HG03060 (cell line): ENCODE measurements around the gene AMBRA1.
A peak's percentile ranks its signal among the peaks of the same experiment; 100 is the strongest.

Source experiments
- ATAC-seq: cut with Tn5 transposase; IDR thresholded peaks from one replicate; pipeline ENCODE4 v1.9.1; 2021; ENCODE audit warnings: low read depth, moderate number of reproducible peaks; ENCODE audit not compliant: unreplicated experiment

Gene AMBRA1

GRCh38 chr11:46617134-46617971 is 23.5 kb upstream of the AMBRA1 start, which contains the start of the genes ATG13 and HARBI1:
Gene ATG13 (plus strand): TSS chr11:46617553. CDS start chr11:46644292, 26,739 bp downstream.
Gene HARBI1 (minus strand): TSS chr11:46617227. CDS start chr11:46616237, 990 bp downstream.
- peak; percentile 77 for ATAC-seq

- ATAC-seq = no peak
These were observed 22.8 kb upstream of the AMBRA1 start for GRCh38 chr11:46616551-46617133.

GRCh38 chr11:46615756-46616155 is 21.9 kb upstream of the AMBRA1 start:
- ATAC-seq = no peak

GRCh38 chr11:46612326-46612725 is 18.5 kb upstream of the AMBRA1 start:
- ATAC-seq = no peak

DNA sequence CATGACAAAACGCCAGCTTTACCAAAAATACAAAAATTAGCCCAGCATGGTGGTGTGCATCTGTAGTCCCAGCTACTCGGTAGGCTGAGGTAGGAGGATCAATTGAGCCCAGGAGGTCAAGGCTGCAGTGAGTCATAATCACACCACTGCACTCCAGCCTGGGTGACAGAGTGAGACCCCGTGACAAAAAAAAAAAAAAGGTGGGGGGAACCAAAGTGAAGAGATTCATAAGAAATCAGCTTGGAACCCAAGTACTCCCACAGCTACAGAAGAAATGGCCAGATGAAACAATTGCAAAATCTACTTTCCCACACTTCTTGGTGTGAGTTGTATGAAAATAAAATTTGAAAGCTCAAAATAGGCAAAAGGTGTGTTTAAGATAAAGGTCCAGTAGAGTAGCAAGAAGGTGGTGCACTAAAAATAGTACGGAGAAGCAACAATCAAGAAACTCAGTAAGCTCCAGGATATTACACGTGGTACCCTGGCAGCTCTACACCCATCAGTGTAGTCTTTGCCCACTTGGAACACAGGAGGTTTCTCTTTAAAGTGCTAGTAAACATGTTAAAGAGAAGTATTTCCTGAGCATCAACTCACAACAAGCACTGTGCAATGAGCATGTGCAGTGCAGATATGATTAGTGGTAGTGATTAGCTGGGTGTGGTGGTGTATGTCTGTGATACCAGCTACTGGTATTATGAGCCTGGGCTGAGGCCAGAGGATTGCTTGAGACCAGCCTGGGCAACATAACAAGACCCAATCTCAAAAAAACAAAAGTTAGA is 17.9 kb upstream of the AMBRA1 start:
- no peak for ATAC-seq

DNA sequence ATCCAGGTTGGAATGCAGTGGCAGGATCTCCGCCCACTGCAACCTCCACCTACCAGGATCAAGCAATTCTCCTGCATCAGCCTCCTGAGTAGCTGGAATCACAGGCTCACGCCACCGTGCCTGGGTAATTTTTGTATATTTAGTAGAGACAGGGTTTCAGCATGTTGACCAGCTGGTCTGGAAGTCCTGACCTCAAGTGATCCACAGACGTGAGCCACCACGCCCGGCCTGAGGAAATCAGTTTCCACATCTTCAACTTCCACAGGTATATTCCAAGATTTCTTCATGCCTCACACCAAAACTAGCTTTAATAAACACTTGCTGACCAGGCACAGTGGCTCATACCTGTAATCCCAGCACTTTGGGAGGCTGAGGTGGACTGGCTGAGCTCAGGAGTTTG is 15.6 kb upstream of the AMBRA1 start:
- ATAC-seq = no peak

DNA sequence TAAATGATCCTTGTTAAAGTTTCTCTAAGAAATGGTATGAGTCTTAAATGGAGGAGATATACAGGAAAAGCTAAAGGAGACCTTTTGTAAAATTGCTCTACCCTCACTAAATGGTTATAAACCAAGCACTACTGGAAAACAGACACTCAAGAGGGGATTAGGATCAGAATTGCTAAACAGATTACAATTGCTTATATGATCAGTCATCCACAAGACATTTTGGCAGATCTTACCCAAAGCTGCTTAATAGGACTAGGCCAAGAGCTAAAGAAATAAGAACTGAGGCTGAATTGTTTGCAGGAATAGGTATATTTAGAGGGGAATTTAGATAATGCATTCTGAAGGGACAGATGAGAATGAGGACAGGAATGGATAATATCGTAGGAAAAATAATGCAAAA is 13.7 kb upstream of the AMBRA1 start:
- ATAC-seq = no peak

DNA sequence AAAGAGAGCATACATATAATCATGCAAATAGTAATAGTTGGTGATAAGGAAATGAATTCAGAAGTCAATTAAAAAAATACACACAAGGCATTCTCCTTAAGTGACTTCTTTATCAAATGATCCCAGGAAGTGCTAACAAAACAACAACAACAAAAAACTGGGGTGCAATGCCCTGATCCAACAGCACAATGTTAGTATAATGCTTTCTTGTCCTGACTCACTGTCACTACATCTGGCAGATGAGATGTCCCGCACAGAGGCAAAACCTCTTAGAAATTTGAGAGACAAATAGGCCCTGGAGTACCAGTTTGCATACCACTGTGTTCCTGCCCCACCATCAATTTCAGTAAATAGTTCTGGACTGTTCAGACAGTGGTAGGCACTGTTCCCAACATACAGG is 11.0 kb upstream of the AMBRA1 start:
- ATAC-seq = no peak

DNA sequence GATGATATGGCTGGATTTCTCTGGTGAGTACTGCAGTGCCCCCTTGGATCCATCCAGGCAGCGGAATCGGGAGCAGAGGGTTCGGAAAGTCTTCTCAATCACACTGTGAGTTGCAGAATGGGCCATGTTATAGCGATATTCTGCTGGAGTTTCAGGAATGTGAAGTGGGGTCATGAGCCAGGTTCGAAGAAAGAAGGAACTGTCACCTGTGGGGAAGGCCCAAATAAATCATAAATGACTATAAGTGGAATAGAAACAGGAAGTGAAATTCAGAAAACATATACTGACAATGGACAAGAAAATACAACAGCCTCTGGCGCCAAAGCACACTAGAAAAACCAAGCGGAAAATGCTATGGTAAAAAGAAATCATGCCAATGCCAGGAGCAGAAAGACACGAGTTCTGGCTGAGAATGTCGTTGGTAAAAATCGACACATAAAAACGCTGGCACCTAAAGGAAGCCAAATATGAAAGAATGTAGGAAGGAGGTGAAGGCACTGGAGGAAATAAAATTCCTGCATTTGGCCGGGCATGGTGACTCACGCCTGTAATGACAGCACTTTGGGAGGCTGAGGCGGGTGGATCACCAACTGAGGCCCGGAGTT is 10.0 kb upstream of the AMBRA1 start:
- ATAC-seq = no peak

- ATAC-seq = no peak
These were observed 7.3 kb upstream of the AMBRA1 start for GRCh38 chr11:46601129-46601528.

GRCh38 chr11:46600194-46600960 is 6.6 kb upstream of the AMBRA1 start:
- no peak for ATAC-seq

DNA sequence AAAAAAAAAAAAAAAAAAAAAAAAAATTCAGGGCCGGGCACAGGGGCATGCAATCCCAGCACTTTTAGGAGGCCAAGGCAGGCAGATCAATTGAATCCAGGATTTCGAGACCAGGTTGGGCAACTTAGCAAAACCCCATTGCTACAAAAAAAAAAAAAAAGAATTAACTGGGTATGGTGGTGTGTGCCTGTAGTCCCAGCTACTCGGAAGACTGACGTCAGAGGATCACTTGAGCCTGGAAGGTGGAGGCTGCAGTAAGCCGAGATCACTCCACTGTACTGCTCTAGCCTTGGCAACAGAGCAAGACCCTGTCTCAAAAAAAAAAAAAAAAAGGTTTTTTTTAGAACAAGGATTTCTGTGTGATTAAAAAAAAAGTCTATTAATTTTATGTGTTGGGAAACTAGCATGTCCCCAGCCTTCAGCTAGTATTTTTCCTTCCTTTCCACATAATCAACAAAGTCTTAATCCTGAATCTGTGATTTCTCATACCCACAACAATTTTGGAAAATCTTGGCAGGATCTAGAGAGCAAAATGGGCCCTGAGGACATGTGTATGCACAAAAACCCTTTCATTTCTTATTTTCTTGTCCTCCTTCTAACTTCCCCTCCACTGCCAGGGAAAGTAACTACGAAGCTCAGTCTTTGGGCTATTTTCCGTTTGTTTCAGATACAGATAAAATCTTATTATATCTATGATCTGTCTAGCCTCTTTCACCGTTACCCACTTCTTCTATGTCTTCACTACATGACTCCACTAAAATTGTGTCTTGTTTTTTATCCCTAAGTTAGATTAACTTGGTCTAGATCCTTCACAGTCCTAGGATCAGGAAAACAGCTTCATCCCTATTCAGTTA is 5.7 kb upstream of the AMBRA1 start:
- ATAC-seq = no peak

- ATAC-seq = no peak
These were observed 3.9 kb upstream of the AMBRA1 start for GRCh38 chr11:46597609-46598219.

DNA sequence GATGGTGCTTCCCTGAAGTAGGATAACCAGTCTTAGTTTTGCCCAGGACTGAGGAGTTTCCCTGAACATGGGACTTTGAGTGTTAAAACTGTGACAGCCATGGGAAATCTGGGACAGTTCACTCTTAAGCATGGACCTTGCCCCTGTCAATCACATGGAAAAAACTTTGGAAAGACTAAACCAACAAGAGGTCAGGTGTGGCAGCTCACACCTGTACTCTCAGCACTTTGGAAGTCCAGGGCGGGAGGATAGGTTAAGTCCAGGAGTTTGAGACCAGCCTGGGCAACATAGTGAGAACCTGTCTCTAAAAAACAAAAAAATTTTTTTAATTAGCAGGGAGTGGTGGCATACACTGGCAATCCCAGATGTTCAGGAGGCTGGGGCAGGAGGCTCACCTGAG is 3.3 kb upstream of the AMBRA1 start:
- no peak for ATAC-seq

DNA sequence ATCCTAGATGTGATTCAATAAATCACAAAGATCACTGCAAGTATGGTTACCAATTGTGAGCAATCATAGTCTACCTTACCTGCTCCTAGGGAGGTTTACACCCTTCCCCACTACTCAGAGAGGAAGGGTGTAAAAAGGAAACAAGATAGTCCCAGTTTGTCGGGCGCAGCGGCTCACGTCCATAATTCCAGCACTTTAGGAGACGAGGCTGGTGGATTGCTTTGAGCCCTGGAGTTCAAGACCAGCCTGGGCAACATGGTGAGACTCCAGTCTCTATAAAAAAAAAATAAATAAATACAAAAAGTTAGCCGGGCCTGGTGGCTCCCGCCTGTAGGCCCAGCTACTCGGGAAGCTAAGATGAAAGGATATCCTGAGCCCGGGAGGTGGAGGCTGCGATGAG is 962 bp upstream of the AMBRA1 start:
- ATAC-seq = no peak

DNA sequence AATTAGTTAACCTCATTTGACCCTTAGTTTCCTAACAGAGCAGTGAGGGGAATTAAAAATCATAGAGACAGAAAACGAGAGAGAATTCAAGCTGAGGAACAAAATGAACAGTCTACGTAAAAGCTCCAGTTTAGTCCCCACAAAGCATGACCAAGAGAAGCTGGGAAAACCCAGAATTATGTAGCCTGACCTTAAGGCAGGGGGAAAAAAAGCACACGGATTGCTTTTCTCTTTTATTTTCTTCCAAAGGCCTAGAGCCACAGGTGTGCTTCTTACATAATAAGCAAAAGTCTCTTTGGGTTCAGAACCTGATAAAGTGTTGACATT is 514 bp upstream of the AMBRA1 start:
- no peak for ATAC-seq

DNA sequence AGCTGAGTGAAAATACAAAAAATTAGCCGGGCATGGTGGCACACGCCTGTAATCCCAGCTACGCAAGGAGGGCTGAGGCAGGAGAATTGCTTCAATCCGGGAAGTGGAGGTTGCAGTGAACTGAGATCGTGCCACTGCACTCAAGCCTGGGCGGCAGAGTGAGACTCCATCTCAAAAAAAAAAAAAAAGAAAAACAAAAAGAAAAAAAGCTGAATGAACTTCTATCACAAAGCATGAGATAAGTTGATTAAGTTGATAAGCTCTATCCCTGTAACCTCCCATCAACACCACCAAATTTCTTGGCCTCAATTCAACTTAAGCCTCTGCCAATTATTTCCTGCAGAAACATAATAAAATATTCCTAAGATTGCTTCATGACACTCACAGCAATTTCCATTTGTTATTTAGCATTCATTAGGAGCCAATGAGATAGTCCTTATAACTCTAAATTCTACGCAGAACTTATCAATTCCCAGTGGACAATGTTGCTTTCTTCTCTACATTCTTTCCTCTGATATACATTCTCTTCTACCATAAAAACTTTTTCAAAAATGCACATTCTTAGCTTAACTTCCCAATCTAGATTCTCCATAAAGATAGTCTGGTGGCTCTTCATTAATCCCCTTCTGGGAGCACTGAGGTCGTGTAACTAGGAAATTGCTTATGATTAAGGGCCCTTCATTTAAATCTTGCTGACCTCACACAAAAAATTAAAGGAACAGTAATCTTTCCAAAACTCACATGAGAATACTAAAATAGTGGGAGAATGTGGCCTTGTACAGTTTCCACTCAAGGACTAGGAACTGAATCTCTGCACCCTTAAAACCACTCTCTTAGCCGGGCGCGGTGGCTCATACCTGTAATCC is 2.9 kb downstream of the AMBRA1 start:
- ATAC-seq = no peak

GRCh38 chr11:46588915-46589314 is 4.9 kb downstream of the AMBRA1 start:
- ATAC-seq = no peak
